Sigmoid colon (tissue), 4 donors: Measurements from ENCODE around the gene CFC1B.
"Not testable (repeated sequence)": the region's sequence is repeated elsewhere in the genome, so short reads cannot be mapped to it uniquely, and the experiment has no call there.

ENCODE experiments used
- CTCF ChIP-seq, 4 experiments: fragments of 450-650 bp in 3 of 4; fragments of 200-600 bp in 1 of 4; IDR thresholded peaks; one replicate each; pipeline ENCODE4 v1.5.1; 2016 to 2019; ENCODE audit warnings: antibody characterized with exemption in 4 of 4, mild to moderate bottlenecking in 3 of 4, moderate library complexity in 2 of 4
- EP300 ChIP-seq, 4 donors: sonication (generic); formaldehyde crosslinking; IDR thresholded peaks; one replicate each; pipeline ENCODE4 v1.6.1; 2017; ENCODE audit warnings: antibody characterized with exemption in 4 of 4
- POLR2A ChIP-seq, 2 donors: fragments of 450-650 bp; IDR thresholded peaks; one replicate each; pipeline ENCODE4 v1.6.1; 2016; ENCODE audit warnings: antibody characterized with exemption in 2 of 2, mild to moderate bottlenecking in 2 of 2, moderate library complexity in 2 of 2
- POLR2AphosphoS5 ChIP-seq, 4 donors: sonication (generic); formaldehyde crosslinking; IDR thresholded peaks; one replicate each; pipeline ENCODE4 v1.6.1; 2017; ENCODE audit warnings: antibody characterized with exemption in 4 of 4

GRCh38 chr2:130549475-130549874, 28.5 kb downstream of the CFC1B start:
- not testable (repeated sequence) for TF ChIP-seq POLR2AphosphoS5, CTCF, POLR2A, EP300 (IDR thresholded peaks at IDR 0.05)
